ENCODE measurements around the gene KTN1.

GRCh38 chr14:55592436-55592835 lies 12.4 kb downstream of the KTN1 start:
- no peak for TF ChIP-seq EZH2 (IDR thresholded peaks at IDR 0.05; ENCODE audit: insufficient read depth, poor library complexity, severe bottlenecking)
- no peak for TF ChIP-seq EZH2phosphoT487 (IDR thresholded peaks at IDR 0.05; ENCODE audit: insufficient read depth, low read depth)

Data from GM23248 (cell line).